SK-N-SH (cell line): ENCODE measurements around the gene ITGA5. TPM values are rescaled to one million over a fixed set of nuclear protein-coding genes. Genes with fewer than 3 reads are reported as not detected.

Experiments
- CTCF ChIA-PET: fragments of 300-600, 350-600 bp; formaldehyde crosslinking; extraction: SDS; loops from one replicate; lab custom pipeline; 2021; lab: Yijun Ruan, JAX
- POLR2A ChIA-PET: fragments of 350-600 bp; sonication (Branson Sonifier 250); formaldehyde crosslinking; extraction: SDS; loops from one replicate; lab custom pipeline; 2020; ENCODE audit warnings: antibody characterized with exemption, inconsistent platforms; lab: Yijun Ruan, JAX
- DNase-seq: peaks from one replicate; pipeline ENCODE4 v3.0.0; 2012
- H2AFZ ChIP-seq: fragments of 200-600 bp; sonication (generic); 2 replicates; pipeline ENCODE4 v1.8.1; 2016; ENCODE audit warnings: antibody characterized with exemption, mild to moderate bottlenecking, low read depth
- H3F3A ChIP-seq: fragments of 200-600 bp; sonication (generic); replicated peaks from 2 replicates; pipeline ENCODE3; 2016; ENCODE audit warnings: antibody characterized with exemption, mild to moderate bottlenecking; ENCODE audit not compliant: insufficient read depth
- H3K27ac ChIP-seq, 2 experiments: fragments of 200-500 bp in 1 of 2; fragments of 200-600 bp in 1 of 2; sonication (Bioruptor generic) in 1 of 2; sonication (generic), shearing (Covaris generic) in 1 of 2; 2 replicates each; pipeline versions ENCODE4 v1.5.1 to v1.6.1; 2014 to 2016; ENCODE audit warnings: low read depth in 2 of 2, inconsistent platforms in 1 of 2, low read length in 1 of 2, mild to moderate bottlenecking in 1 of 2, mixed read lengths in 1 of 2
- H3K27me3 ChIP-seq: fragments of 200-600 bp; sonication (generic), shearing (Covaris generic); 2 replicates; pipeline ENCODE4 v1.6.1; 2016; ENCODE audit warnings: mixed run types; ENCODE audit not compliant: insufficient read depth
- H3K36me3 ChIP-seq, 2 experiments: fragments of 200-500 bp in 1 of 2; fragments of 200-600 bp in 1 of 2; sonication (Bioruptor generic) in 1 of 2; sonication (generic) in 1 of 2; replicated peaks in 1 of 2; 2 replicates each; pipeline versions ENCODE3 to v1.5.1; 2014 to 2016; ENCODE audit warnings: low read length in 1 of 2, mild to moderate bottlenecking in 1 of 2; ENCODE audit not compliant: insufficient read depth in 2 of 2, control insufficient read depth in 1 of 2
- H3K4me1 ChIP-seq, 2 experiments: fragments of 200-500 bp in 1 of 2; fragments of 200-600 bp in 1 of 2; sonication (Bioruptor generic) in 1 of 2; sonication (generic), shearing (Covaris generic) in 1 of 2; 2 replicates each; pipeline versions ENCODE4 v1.5.1 to v1.6.1; 2014 to 2016; ENCODE audit warnings: low read depth in 1 of 2, low read length in 1 of 2, mixed run types in 1 of 2; ENCODE audit not compliant: insufficient read depth in 2 of 2, control insufficient read depth in 1 of 2
- H3K4me2 ChIP-seq: fragments of 200-600 bp; sonication (generic), shearing (Covaris generic); 2 replicates; pipeline ENCODE4 v1.6.1; 2017; ENCODE audit warnings: mixed run types
- H3K4me3 ChIP-seq, 2 experiments: fragments of 200-500 bp in 1 of 2; fragments of 200-600 bp in 1 of 2; sonication (Bioruptor generic) in 1 of 2; sonication (generic), shearing (Covaris generic) in 1 of 2; 2 replicates each; pipeline versions ENCODE4 v1.5.1 to v1.8.1; 2014 to 2016; ENCODE audit warnings: low read depth in 2 of 2, inconsistent platforms in 1 of 2, low read length in 1 of 2, mild to moderate bottlenecking in 1 of 2, mixed read lengths in 1 of 2, moderate library complexity in 1 of 2
- H3K79me2 ChIP-seq: fragments of 200-600 bp; sonication (generic); 2 replicates; pipeline ENCODE4 v1.8.1; 2017; ENCODE audit warnings: mild to moderate bottlenecking; ENCODE audit not compliant: insufficient read depth
- H3K9ac ChIP-seq: fragments of 200-600 bp; sonication (generic); 2 replicates; pipeline ENCODE4 v1.6.1; 2017; ENCODE audit warnings: mixed run types
- H3K9me2 ChIP-seq: fragments of 200-600 bp; sonication (generic); 2 replicates; pipeline ENCODE4 v1.6.1; 2017; ENCODE audit warnings: mixed run types
- H3K9me3 ChIP-seq: fragments of 200-600 bp; sonication (generic); 2 replicates; pipeline ENCODE4 v1.6.1; 2017; ENCODE audit warnings: mixed run types, mild to moderate bottlenecking, moderate library complexity
- H4K20me1 ChIP-seq: fragments of 200-600 bp; sonication (generic); 2 replicates; pipeline ENCODE4 v1.6.1; 2017; ENCODE audit warnings: mild to moderate bottlenecking, mixed run types; ENCODE audit not compliant: insufficient read depth
- CHD2 ChIP-seq: fragments of 150-350 bp; IDR thresholded peaks from 2 replicates; pipeline ENCODE4 v1.6.1; 2018; ENCODE audit warnings: low read length; ENCODE audit not compliant: partially characterized antibody
- CTCF ChIP-seq: fragments of 200-600 bp; sonication (generic); IDR thresholded peaks from 2 replicates; pipeline ENCODE4 v1.6.1; 2017; ENCODE audit warnings: antibody characterized with exemption, mild to moderate bottlenecking, moderate library complexity
- EZH2phosphoT487 ChIP-seq: fragments of 200-600 bp; sonication (generic); IDR thresholded peaks from 2 replicates; pipeline ENCODE4 v1.6.1; 2017; ENCODE audit warnings: low read depth, mixed run types, mild to moderate bottlenecking, antibody characterized with exemption, moderate library complexity, borderline replicate concordance
- FOXJ3 ChIP-seq: sonication (generic); formaldehyde crosslinking; IDR thresholded peaks from 2 replicates; pipeline ENCODE4 v1.5.1; 2020; ENCODE audit warnings: mild to moderate bottlenecking, missing genetic modification reagents
- GABPA ChIP-seq: IDR thresholded peaks from 2 replicates; pipeline ENCODE4 v1.4.0; 2012; ENCODE audit warnings: low read depth, mild to moderate bottlenecking
- GATA2 ChIP-seq: sonication (generic); formaldehyde crosslinking; IDR thresholded peaks from 2 replicates; pipeline ENCODE4 v1.5.0; 2020; ENCODE audit warnings: mild to moderate bottlenecking, missing genetic modification reagents
- MEF2A ChIP-seq: IDR thresholded peaks from 2 replicates; pipeline ENCODE4 v1.4.0; 2012; ENCODE audit warnings: low read depth, borderline replicate concordance
- MXI1 ChIP-seq: IDR thresholded peaks from 2 replicates; pipeline ENCODE4 v1.6.1; 2012; ENCODE audit warnings: mild to moderate bottlenecking, low read depth, low read length, improper control_type of control experiment
- NFIC ChIP-seq: IDR thresholded peaks from 2 replicates; pipeline ENCODE4 v1.4.0; 2012; ENCODE audit warnings: borderline replicate concordance
- NRF1 ChIP-seq: IDR thresholded peaks from 2 replicates; pipeline ENCODE4 v1.6.1; 2012; ENCODE audit warnings: low read depth, mild to moderate bottlenecking, low read length
- RFX5 ChIP-seq: IDR thresholded peaks from 2 replicates; pipeline ENCODE4 v1.6.1; 2012; ENCODE audit warnings: mild to moderate bottlenecking, improper control_type of control experiment, low read length
- SIN3A ChIP-seq: IDR thresholded peaks from 2 replicates; pipeline ENCODE4 v1.6.1; 2012; ENCODE audit warnings: low read depth, mild to moderate bottlenecking, low read length, moderate library complexity, borderline replicate concordance
- TAF1 ChIP-seq: IDR thresholded peaks from 2 replicates; pipeline ENCODE4 v1.6.1; 2012; ENCODE audit warnings: low read depth, mild to moderate bottlenecking, low read length, moderate library complexity, borderline replicate concordance
- TCF12 ChIP-seq: IDR thresholded peaks from 2 replicates; pipeline ENCODE4 v1.4.0; 2012
- USF1 ChIP-seq: IDR thresholded peaks from 2 replicates; pipeline ENCODE4 v1.4.0; 2012; ENCODE audit warnings: low read depth, borderline replicate concordance
- YY1 ChIP-seq: IDR thresholded peaks from 2 replicates; pipeline ENCODE4 v1.4.0; 2012; ENCODE audit warnings: low read depth, mild to moderate bottlenecking
- ZBTB33 ChIP-seq: IDR thresholded peaks from 2 replicates; pipeline ENCODE4 v1.4.0; 2012; ENCODE audit warnings: low read depth, borderline replicate concordance
- WGBS: methylation state at CpG from one replicate; pipeline ENCODE4 v1.1.6; 2017; ENCODE audit warnings: low lambda C conversion rate; 5-methylcytosine and 5-hydroxymethylcytosine counted together
- polyA plus RNA-seq, 3 experiments: library from polyadenylated mRNA; depleted of rRNA; stranded (reverse); fragments of >200 nt; gene quantifications; 2 replicates each; pipeline ENCODE4 v1.2.3, GENCODE V29; 2012

ITGA5 gene
- polyA plus RNA-seq, 1 of the 3 experiments (the other 2 are of a cell fraction), result 52.5 TPM

- Histone ChIP-seq H3K4me1 (peaks cover 0 to 14% of the 10 kb centered on the region in 2 experiments; a peak in 3 of 4 replicates), H3K4me2 (no peak overlapping the region), H3K79me2 (peaks cover 3% of the 10 kb centered on the region), H3K36me3 (no peaks in the 10 kb centered on the region), H3K4me3 (no peak overlapping the region), H3K9ac (no peak overlapping the region), H3K9me3 (no peaks in the 10 kb centered on the region), H4K20me1 (no peaks in the 10 kb centered on the region), H3K27ac (no peak overlapping the region), H3F3A (peaks cover 2% of the 10 kb centered on the region), H3K9me2 (no peaks in the 10 kb centered on the region), H3K27me3 (no peaks in the 10 kb centered on the region), H2AFZ (no peak overlapping the region)
- TF ChIP-seq ZBTB33 (no peak), EZH2phosphoT487 (no peak), NRF1 (no peak), MXI1 (no peak), YY1 (no peak), SIN3A (no peak), TAF1 (no peak), GABPA (no peak), CHD2 (no peak), USF1 (no peak), RFX5 (no peak), CTCF (no peak), FOXJ3 (no peak), GATA2 (CRISPR knock-in tag) (no peak), TCF12 (no peak), NFIC (no peak), MEF2A (no peak)
- no peak for DNase-seq
- ChIA-PET POLR2A (interaction anchor here (0.6 kb wide), 1 partner anchor 517 kb away, joined by 3 read pairs; no protein-coding TSS in a partner anchor), CTCF (interaction anchor here (3.8 to 13.7 kb wide), 2 partner anchors 15 to 25 kb away, joined by 19 to 127 read pairs; no protein-coding TSS in a partner anchor)
- WGBS, result 19% methylated on average over 3 of the region's 3 CpGs
Measured at GRCh38 chr12:54424224-54424623, 5.2 kb upstream of the ITGA5 start.
